Memory B cell (primary cell): ENCODE data around the gene DNAH17.

ENCODE experiments used
- ATAC-seq: fragments of 150-1000 bp; cut with Tn5 transposase; 2 replicates; pipeline ENCODE4 v1.10.0; 2021; ENCODE audit warnings: low read depth, mild to moderate bottlenecking, moderate library complexity
- DNase-seq, 2 donors: peaks; one replicate each; pipeline ENCODE4 v3.0.0; 2022; ENCODE audit warnings: low spot score in 2 of 2
- H3K27ac Mint-ChIP-seq: one replicate; pipeline ENCODE4 v1.8.0; 2022; ENCODE audit warnings: mild to moderate bottlenecking, moderate library complexity, mixed read lengths
- H3K27me3 Mint-ChIP-seq: one replicate; pipeline ENCODE4 v1.8.0; 2022; ENCODE audit warnings: mixed read lengths
- H3K36me3 Mint-ChIP-seq: one replicate; pipeline ENCODE4 v1.8.0; 2022; ENCODE audit warnings: mild to moderate bottlenecking, mixed read lengths
- H3K4me1 Mint-ChIP-seq: one replicate; pipeline ENCODE4 v1.8.0; 2022; ENCODE audit warnings: mixed read lengths
- H3K4me3 Mint-ChIP-seq: one replicate; pipeline ENCODE4 v1.8.0; 2022; ENCODE audit warnings: mild to moderate bottlenecking, moderate library complexity, mixed read lengths
- H3K9me3 Mint-ChIP-seq: one replicate; pipeline ENCODE4 v1.8.0; 2022; ENCODE audit warnings: mixed read lengths

DNAH17 gene

GRCh38 chr17:78460176-78460675, 117.0 kb downstream of the DNAH17 start:
- no peaks in the 10 kb centered on the region for H3K4me1 Mint-ChIP-seq
- no peak overlapping the region for H3K27ac Mint-ChIP-seq
- no peak overlapping the region for H3K4me3 Mint-ChIP-seq
- H3K36me3 Mint-ChIP-seq, result no peaks in the 10 kb centered on the region
- ATAC-seq (no peak), DNase-seq (no peak)
- H3K9me3 Mint-ChIP-seq, result no peaks in the 10 kb centered on the region
- peaks cover 3% of the 10 kb centered on the region for H3K27me3 Mint-ChIP-seq

DNA sequence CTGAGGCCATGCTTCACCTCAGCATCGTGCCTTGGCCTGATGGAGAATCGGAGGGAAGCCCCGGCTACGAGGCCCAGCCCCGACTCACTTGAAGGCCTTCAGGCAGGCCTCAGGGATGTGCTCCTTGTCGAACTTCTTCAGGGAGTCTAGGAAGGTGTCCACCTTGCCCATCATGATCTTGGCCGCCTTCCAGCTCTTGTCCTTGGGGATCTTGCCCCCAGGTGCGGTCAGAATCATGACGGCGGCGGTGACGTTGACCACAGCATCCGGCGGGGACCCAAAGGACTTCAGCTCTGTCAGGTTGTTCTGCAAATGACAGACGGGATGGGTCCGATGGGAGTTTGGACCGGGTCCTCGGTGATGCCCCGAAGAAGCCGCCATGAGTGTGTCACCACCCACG, 117.5 kb downstream of the DNAH17 start:
- Mint-ChIP-seq H3K27ac (no peak overlapping the region), H3K36me3 (no peaks in the 10 kb centered on the region), H3K4me1 (no peaks in the 10 kb centered on the region), H3K9me3 (no peaks in the 10 kb centered on the region), H3K4me3 (no peak overlapping the region), H3K27me3 (peaks cover 3% of the 10 kb centered on the region)
- no peak for ATAC-seq
- no peak for DNase-seq

DNA sequence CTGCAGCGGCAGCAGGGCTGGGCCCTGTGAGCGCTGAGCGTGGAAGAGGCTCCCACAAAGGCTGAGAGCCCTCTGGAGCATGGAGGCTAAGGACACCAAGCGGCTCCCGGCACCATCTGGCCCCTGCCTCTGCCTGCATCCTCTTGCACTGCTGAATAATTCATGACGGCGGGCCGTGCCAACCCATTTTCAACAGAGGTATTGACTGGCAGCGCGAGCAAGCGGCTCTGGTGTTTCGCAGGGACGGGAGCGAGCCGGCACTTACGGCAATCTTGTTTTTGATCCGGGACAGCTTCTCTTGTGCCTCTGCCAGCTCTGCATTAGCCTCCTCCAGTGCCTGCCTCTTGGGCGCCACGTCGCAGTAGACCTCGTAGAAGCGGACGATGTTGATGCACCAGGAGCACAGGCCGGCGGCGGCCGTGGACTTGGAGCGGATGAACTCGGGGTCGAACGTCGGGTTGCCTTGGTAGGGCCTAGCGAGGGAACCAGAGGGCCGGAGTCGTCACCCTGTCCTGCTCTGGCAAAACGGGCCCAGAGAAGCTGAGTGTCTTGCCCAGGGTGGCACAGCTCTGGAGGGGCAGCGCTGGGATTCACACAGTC, 118.4 kb downstream of the DNAH17 start:
- Mint-ChIP-seq H3K4me3 (no peak overlapping the region), H3K36me3 (no peaks in the 10 kb centered on the region), H3K9me3 (no peaks in the 10 kb centered on the region), H3K27me3 (peaks cover 3% of the 10 kb centered on the region), H3K4me1 (no peaks in the 10 kb centered on the region), H3K27ac (no peak overlapping the region)
- ATAC-seq (no peak), DNase-seq (no peak)

GRCh38 chr17:78458091-78458490, 119.1 kb downstream of the DNAH17 start:
- no peak overlapping the region for H3K27ac Mint-ChIP-seq
- no peaks in the 10 kb centered on the region for H3K36me3 Mint-ChIP-seq
- ATAC-seq (no peak), DNase-seq (no peak)
- no peaks in the 10 kb centered on the region for H3K9me3 Mint-ChIP-seq
- H3K27me3 Mint-ChIP-seq, result peaks cover 3% of the 10 kb centered on the region
- H3K4me3 Mint-ChIP-seq, result no peak overlapping the region
- H3K4me1 Mint-ChIP-seq, result no peaks in the 10 kb centered on the region

DNA sequence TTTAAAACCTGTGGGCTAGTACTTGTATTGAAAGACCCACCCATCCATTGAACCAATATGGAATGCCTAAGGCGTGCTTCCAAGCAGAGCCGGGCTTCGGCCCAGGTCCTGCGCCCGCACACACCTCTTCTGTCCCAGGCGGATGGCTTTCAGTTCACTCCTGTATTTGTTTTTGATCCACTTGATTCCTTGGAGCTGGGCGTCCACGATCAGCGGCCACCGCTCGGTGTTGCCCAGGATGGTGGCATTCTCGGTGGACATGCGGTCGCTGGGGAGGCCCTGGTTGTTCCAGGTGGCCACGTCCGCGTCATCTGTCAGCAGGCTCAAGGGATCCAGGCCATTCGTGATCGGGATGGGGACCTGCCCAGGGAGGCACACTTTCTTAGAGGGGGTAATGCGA, 122.8 kb downstream of the DNAH17 start:
- Mint-ChIP-seq H3K36me3 (no peaks in the 10 kb centered on the region), H3K4me3 (no peak overlapping the region), H3K27me3 (no peaks in the 10 kb centered on the region), H3K4me1 (peaks cover 6% of the 10 kb centered on the region), H3K9me3 (no peaks in the 10 kb centered on the region), H3K27ac (no peak overlapping the region)
- DNase-seq (no peak), ATAC-seq (no peak)

GRCh38 chr17:78451753-78452152, 125.4 kb downstream of the DNAH17 start:
- no peak for ATAC-seq
- DNase-seq, result no peak
- peaks cover 6% of the 10 kb centered on the region for H3K4me1 Mint-ChIP-seq
- no peaks in the 10 kb centered on the region for H3K36me3 Mint-ChIP-seq
- no peaks in the 10 kb centered on the region for H3K9me3 Mint-ChIP-seq
- H3K27ac Mint-ChIP-seq, result no peak overlapping the region
- no peak overlapping the region for H3K4me3 Mint-ChIP-seq
- no peaks in the 10 kb centered on the region for H3K27me3 Mint-ChIP-seq

DNA sequence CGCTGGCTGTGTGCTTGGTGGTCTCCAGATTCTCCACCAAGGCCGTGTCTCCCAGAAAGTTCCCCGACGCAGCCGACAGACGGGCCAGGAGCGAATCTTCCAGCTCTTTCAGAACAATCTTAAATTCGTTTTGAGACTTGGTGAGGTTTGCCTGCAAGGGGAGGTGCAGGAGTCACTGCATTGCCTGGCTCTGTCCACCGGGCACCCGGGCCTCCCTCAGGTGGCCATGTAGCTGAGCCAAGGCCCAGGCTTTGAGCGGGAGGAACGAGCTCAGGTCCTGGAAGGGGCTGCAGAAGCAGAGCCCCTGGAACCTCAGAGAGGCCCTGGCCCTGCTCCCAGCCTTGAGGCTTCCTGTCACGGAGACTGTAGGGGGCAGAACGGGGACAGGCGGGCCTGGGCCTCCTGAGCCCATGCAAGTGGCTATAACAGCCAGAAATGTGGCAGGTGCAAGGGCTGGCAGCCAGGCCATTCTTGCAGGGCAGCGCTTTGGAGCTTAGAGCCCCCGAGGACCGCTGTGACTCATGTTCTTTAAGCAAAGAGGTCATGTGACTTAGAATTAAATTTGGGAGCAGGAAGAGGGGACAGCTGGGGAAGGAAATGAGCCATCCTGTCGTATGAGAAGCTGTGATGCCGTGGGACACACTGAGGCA, 126.4 kb downstream of the DNAH17 start:
- no peaks in the 10 kb centered on the region for H3K36me3 Mint-ChIP-seq
- peaks cover 6% of the 10 kb centered on the region for H3K4me1 Mint-ChIP-seq
- H3K9me3 Mint-ChIP-seq, result no peaks in the 10 kb centered on the region
- H3K27me3 Mint-ChIP-seq, result peaks cover 2% of the 10 kb centered on the region
- ATAC-seq (no peak), DNase-seq (no peak)
- no peak overlapping the region for H3K4me3 Mint-ChIP-seq
- H3K27ac Mint-ChIP-seq, result no peak overlapping the region

DNA sequence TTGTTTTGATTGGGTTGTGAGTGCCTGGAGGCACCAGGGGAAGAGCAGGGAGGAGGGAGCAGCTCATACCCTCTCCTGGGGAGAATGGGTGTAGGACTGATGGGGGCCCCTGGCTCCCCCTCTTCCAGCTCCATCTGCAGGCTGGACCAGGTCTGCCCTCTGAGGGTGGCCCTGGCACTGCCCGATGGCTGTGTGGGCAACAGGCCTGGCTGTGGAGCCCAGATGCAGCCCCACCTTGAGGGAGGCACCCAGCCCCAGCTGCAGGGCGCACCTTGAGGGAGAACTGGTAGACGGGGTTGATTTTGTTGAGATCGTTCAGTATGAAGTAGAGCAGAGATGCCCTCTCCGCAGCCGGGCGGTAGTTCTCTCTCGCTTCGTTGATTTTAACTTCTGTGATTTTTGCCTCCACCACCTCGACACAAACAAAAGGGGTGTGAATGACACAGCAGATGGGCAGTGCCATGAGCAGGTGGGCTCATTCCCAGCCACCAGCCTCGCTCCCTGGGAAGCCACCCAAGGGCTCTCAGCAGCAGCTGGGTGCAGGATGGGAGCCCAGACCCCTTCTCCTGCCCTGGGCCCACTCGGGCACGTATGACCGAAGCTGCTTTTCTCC, 127.1 kb downstream of the DNAH17 start:
- Mint-ChIP-seq H3K27me3 (peaks cover 2% of the 10 kb centered on the region), H3K4me1 (peaks cover 6% of the 10 kb centered on the region), H3K9me3 (no peaks in the 10 kb centered on the region), H3K4me3 (no peak overlapping the region), H3K27ac (no peak overlapping the region), H3K36me3 (no peaks in the 10 kb centered on the region)
- DNase-seq (no peak), ATAC-seq (no peak)

DNA sequence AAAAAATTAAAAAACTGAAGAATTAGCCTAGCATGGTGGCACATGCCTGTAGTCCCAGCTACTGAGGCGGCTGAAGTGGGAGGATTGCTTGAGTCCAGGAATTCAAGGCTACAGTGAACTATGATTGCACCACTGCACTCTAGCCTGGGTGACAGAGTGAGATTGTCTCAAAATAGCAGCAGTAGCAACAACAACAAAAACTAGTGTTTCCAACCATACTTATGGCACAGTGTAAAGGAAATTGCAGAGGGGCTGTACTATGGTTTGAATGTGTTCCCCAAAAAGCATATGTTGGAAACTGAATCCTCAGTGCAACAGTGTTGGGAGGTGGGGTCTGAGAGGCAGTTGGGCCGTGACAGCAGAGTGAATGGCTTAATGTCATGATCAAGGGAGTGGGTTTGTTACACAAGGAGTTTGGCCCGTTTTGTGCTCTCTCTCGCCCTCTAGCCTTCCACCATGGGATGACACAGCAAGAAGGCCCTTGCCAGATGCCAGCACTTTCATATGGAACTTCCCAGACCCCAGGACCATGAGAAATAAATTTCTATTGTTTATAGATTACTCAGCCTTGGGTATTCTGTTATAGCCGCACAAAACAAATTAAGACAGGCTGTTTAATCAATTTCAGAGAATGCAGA, 128.7 kb downstream of the DNAH17 start:
- H3K4me3 Mint-ChIP-seq, result no peak overlapping the region
- no peak for ATAC-seq

DNA sequence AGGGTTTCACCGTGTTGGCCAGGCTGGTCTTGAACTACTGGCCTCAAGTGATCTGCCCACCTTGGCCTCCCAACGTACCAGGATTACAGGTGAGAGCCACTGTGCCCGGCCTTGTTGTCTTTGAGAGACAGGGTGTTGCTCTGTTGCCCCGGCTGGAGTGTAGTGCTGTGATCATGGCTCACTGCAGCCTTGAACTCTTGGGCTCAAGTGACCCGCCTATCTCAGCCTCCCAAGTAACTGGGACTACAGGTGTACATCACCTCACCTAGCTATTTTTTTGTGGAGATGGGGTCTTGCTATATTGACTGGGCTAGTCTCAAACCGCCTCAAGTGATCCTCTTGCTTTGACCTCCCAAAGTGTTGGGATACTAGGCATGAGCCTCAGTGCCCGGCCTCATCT, 130.4 kb downstream of the DNAH17 start:
- H3K4me3 Mint-ChIP-seq, result no peak overlapping the region
- H3K27me3 Mint-ChIP-seq, result peaks cover 2% of the 10 kb centered on the region
- no peaks in the 10 kb centered on the region for H3K36me3 Mint-ChIP-seq
- H3K4me1 Mint-ChIP-seq, result peaks cover 4% of the 10 kb centered on the region
- no peak overlapping the region for H3K27ac Mint-ChIP-seq
- DNase-seq (no peak), ATAC-seq (no peak)
- H3K9me3 Mint-ChIP-seq, result no peaks in the 10 kb centered on the region

More for the DNA sequence above, 128.7 kb downstream of the DNAH17 start:
- Mint-ChIP-seq H3K36me3 (no peaks in the 10 kb centered on the region), H3K9me3 (no peaks in the 10 kb centered on the region), H3K27me3 (peaks cover 2% of the 10 kb centered on the region), H3K4me1 (peaks cover 6% of the 10 kb centered on the region), H3K27ac (no peak overlapping the region)
- DNase-seq, result no peak

DNA sequence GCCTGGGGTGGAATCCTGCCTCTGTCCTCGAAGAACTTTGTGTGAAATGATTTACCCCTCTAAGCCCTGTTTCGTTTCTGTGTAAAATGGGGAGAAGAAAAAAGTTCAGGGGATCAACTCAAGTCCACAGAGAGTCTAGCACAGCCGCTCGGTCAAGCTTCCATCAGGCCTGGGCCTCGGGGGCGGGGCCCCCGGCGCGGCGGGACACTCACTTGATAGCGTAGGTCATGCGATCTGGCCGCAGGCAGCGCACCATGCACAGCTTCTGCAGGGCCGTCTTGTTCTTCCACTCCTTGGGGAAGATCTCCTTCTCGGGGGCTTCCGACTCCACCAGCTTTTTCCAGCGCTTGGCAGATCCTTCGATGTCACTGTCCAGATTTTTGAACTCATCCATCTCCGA, 132.8 kb downstream of the DNAH17 start:
- Mint-ChIP-seq H3K27ac (no peak overlapping the region), H3K27me3 (peaks cover 4% of the 10 kb centered on the region), H3K9me3 (no peaks in the 10 kb centered on the region), H3K4me3 (no peak overlapping the region), H3K4me1 (peaks cover 3% of the 10 kb centered on the region), H3K36me3 (no peaks in the 10 kb centered on the region)
- DNase-seq, result no peak
- no peak for ATAC-seq

DNA sequence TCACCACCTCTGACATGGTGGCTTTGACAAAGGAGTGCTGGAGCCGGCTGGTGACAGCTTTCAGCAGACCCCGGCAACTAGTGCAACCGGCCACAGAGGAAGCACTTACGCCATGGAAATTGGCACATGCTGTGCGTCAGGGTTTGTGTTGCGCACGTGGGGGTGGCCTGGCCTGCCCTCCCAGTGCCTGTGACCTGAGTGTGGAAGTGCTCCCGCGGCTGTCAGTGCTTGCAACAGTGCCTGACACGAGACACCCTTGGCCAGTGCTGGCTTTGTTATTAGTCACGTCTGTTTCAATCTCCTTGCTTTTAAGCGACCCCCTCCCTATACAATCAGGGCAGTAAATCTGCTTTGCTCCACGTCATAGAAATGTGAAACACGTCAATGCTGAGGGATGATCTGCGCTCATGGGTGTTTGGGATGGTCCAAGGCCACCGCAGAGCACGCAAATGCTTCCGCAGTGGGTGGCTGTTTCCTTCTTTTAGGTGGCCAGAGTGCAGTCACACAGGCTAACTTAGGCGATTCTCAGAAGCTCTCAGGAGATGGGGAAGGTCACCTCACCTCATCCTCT, 134.5 kb downstream of the DNAH17 start:
- peaks cover 2% of the 10 kb centered on the region for H3K9me3 Mint-ChIP-seq
- H3K36me3 Mint-ChIP-seq, result peaks cover 3% of the 10 kb centered on the region
- DNase-seq (no peak), ATAC-seq (no peak)
- H3K27me3 Mint-ChIP-seq, result peaks cover 7% of the 10 kb centered on the region
- H3K4me3 Mint-ChIP-seq, result no peak overlapping the region
- peaks cover 5% of the 10 kb centered on the region for H3K4me1 Mint-ChIP-seq
- H3K27ac Mint-ChIP-seq, result no peak overlapping the region

- Mint-ChIP-seq H3K36me3 (peaks cover 3% of the 10 kb centered on the region), H3K27me3 (peaks cover 11% of the 10 kb centered on the region), H3K4me1 (peaks cover 12% of the 10 kb centered on the region), H3K9me3 (peaks cover 2% of the 10 kb centered on the region), H3K27ac (no peak overlapping the region), H3K4me3 (no peak overlapping the region)
- ATAC-seq (no peak), DNase-seq (no peak)
Measured at GRCh38 chr17:78441271-78441971, 135.8 kb downstream of the DNAH17 start.
